ENCODE measurements around the gene PTPN3.

DNA sequence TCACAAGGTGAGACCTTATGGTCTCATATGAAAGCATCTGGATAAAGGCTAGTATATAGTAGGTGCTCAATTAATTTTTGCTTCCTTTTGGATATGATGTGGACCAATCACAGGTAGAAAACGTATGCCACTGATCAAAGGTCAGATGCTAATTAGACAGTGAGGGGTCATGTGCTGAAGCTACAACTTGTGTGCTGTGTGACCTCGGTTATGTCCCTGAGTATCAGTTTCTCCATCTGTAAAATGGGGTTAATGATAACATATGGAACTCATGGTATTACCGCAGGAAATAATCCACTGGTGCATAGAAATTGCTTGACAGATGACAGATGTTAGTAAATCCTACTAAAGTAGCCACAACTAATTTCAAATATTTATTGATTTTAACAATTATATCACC lies 62.0 kb downstream of the PTPN3 start:
- TF ChIP-seq, protein P1, sequence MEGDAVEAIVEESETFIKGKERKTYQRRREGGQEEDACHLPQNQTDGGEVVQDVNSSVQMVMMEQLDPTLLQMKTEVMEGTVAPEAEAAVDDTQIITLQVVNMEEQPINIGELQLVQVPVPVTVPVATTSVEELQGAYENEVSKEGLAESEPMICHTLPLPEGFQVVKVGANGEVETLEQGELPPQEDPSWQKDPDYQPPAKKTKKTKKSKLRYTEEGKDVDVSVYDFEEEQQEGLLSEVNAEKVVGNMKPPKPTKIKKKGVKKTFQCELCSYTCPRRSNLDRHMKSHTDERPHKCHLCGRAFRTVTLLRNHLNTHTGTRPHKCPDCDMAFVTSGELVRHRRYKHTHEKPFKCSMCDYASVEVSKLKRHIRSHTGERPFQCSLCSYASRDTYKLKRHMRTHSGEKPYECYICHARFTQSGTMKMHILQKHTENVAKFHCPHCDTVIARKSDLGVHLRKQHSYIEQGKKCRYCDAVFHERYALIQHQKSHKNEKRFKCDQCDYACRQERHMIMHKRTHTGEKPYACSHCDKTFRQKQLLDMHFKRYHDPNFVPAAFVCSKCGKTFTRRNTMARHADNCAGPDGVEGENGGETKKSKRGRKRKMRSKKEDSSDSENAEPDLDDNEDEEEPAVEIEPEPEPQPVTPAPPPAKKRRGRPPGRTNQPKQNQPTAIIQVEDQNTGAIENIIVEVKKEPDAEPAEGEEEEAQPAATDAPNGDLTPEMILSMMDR (conservative IDR thresholded peaks at IDR 0.05 in 1 of 2, IDR thresholded peaks at IDR 0.05 in 1 of 2; ENCODE audit: low read depth in 1 of 2, low read length in 2 of 2) = no peak
- no peak for TF ChIP-seq EZH2 (IDR thresholded peaks at IDR 0.05; ENCODE audit: low read length, missing control alignments)
